HepG2 (cell line): ENCODE data around the gene NR2F6. TPM values are rescaled to one million over a fixed set of nuclear protein-coding genes. Genes with fewer than 3 reads are reported as not detected.
A peak's percentile ranks its signal among the peaks of the same experiment; 100 is the strongest.

Experiments used
- ATAC-seq: fragments of 200-7000 bp; cut with Tn5 transposase; 3 replicates; pipeline ENCODE4 v1.9.1; 2020; ENCODE audit warnings: mild to moderate bottlenecking, moderate library complexity
- BruUV-seq: library from RNA; stranded (reverse); fragments of 400-500 nt; replicated peaks from 2 replicates; lab custom pipeline; 2021; lab: Mats Ljungman, UMichigan
- CTCF ChIA-PET: fragments of 300-600 bp; formaldehyde crosslinking; extraction: SDS; loops from one replicate; lab custom pipeline; 2021; ENCODE audit warnings: low total read pairs, inconsistent platforms, low intra/inter-chr PET ratio; lab: Yijun Ruan, JAX
- POLR2A ChIA-PET: fragments of 350-600 bp; sonication (Branson Sonifier 250); formaldehyde crosslinking; loops from one replicate; lab custom pipeline; 2020; ENCODE audit warnings: antibody characterized with exemption, inconsistent platforms; lab: Yijun Ruan, JAX
- DNase-seq: peaks from one replicate; pipeline ENCODE4 v3.0.0-alpha.2; 2015; ENCODE audit warnings: low spot score
- FAIRE-seq: peaks from 3 replicates; lab custom pipeline; 2011; peaks lifted over from hg19 to GRCh38; lab: Jason Lieb, UNC
- H2AFZ ChIP-seq: one replicate; pipeline ENCODE4 v1.6.1; 2011; ENCODE audit warnings: low read length, inconsistent platforms
- H3K27ac ChIP-seq: fragments of 300-600 bp; 3 replicates; pipeline ENCODE4 v1.8.0; 2011; ENCODE audit warnings: mixed run types, mild to moderate bottlenecking, mixed read lengths, low read length, inconsistent platforms; ENCODE audit not compliant: insufficient read depth; ENCODE audit errors: extremely low read length
- H3K27me3 ChIP-seq, 2 experiments: fragments of 200-600 bp in 1 of 2; 2 replicates in 1 of 2; 3 replicates in 1 of 2; pipeline versions ENCODE4 v1.6.0 to v1.8.0; 2011; ENCODE audit warnings: low read length in 2 of 2, mild to moderate bottlenecking in 2 of 2, moderate library complexity in 2 of 2, inconsistent platforms in 1 of 2; ENCODE audit not compliant: insufficient read depth in 2 of 2, control insufficient read depth in 1 of 2
- H3K36me3 ChIP-seq, 2 experiments: fragments of 200-600 bp in 1 of 2; replicated peaks in 1 of 2; 2 replicates in 1 of 2; 3 replicates in 1 of 2; pipeline versions ENCODE4 v1.5.1 to v1.8.0; 2011; ENCODE audit warnings: low read length in 2 of 2, inconsistent platforms in 1 of 2; ENCODE audit not compliant: insufficient read depth in 2 of 2, control insufficient read depth in 1 of 2
- H3K4me1 ChIP-seq: 2 replicates; pipeline ENCODE4 v1.5.1; 2012; ENCODE audit warnings: low read length, inconsistent platforms; ENCODE audit not compliant: insufficient read depth
- H3K4me2 ChIP-seq: 2 replicates; pipeline ENCODE4 v1.6.0; 2011; ENCODE audit warnings: low read depth, low read length, inconsistent platforms
- H3K4me3 ChIP-seq, 3 experiments: fragments of 200-600 bp in 1 of 3; sonication (generic), shearing (Covaris generic) in 1 of 3; replicated peaks in 1 of 3; 2 replicates each; pipeline ENCODE4 v1.5.1; 2011 to 2016; ENCODE audit warnings: low read length in 3 of 3, inconsistent platforms in 2 of 3, low read depth in 2 of 3, mild to moderate bottlenecking in 2 of 3, control low read depth in 1 of 3, mixed read lengths in 1 of 3; ENCODE audit not compliant: insufficient read depth in 1 of 3
- H3K79me2 ChIP-seq: one replicate; pipeline ENCODE4 v1.6.1; 2011; ENCODE audit warnings: low read length, inconsistent platforms; ENCODE audit not compliant: insufficient read depth
- H3K9ac ChIP-seq: 2 replicates; pipeline ENCODE4 v1.6.0; 2011; ENCODE audit warnings: mild to moderate bottlenecking, low read depth, low read length, inconsistent platforms; ENCODE audit not compliant: insufficient read depth
- H3K9me3 ChIP-seq: 2 replicates; pipeline ENCODE4 v1.5.1; 2012; ENCODE audit warnings: mild to moderate bottlenecking, low read length
- H4K20me1 ChIP-seq: 2 replicates; pipeline ENCODE4 v1.6.0; 2011; ENCODE audit warnings: inconsistent platforms, mild to moderate bottlenecking, low read length, moderate library complexity; ENCODE audit not compliant: insufficient read depth
- CREM ChIP-seq, 2 experiments: sonication (generic) in 1 of 2; formaldehyde crosslinking in 1 of 2; IDR thresholded peaks; 2 replicates each; pipeline versions ENCODE4 v1.4.0 to v1.6.1; 2016 to 2020; ENCODE audit warnings: antibody characterized with exemption in 1 of 2, mild to moderate bottlenecking in 1 of 2, missing genetic modification reagents in 1 of 2
- KMT2B ChIP-seq: IDR thresholded peaks from 2 replicates; pipeline ENCODE4 v1.6.1; 2016; ENCODE audit warnings: missing genetic modification reagents, missing compliant biosample characterization
- MEF2D ChIP-seq: sonication (generic); formaldehyde crosslinking; IDR thresholded peaks from 2 replicates; pipeline ENCODE4 v1.5.1; 2020; ENCODE audit warnings: mild to moderate bottlenecking, missing genetic modification reagents
- NR2F2 ChIP-seq: IDR thresholded peaks from 2 replicates; pipeline ENCODE4 v1.6.1; 2012; ENCODE audit warnings: low read depth, inconsistent platforms, borderline replicate concordance
- NRL ChIP-seq: sonication (generic); formaldehyde crosslinking; IDR thresholded peaks from 2 replicates; pipeline ENCODE4 v1.5.0; 2020; ENCODE audit warnings: missing genetic modification reagents, mild to moderate bottlenecking, moderate library complexity, borderline replicate concordance
- RBAK ChIP-seq: sonication (generic); formaldehyde crosslinking; IDR thresholded peaks from 2 replicates; pipeline ENCODE4 v1.5.1; 2020; ENCODE audit warnings: mild to moderate bottlenecking, missing genetic modification reagents
- TEAD2 ChIP-seq: sonication (generic); formaldehyde crosslinking; IDR thresholded peaks from 2 replicates; pipeline ENCODE4 v1.9.0; 2021; ENCODE audit warnings: missing genetic modification reagents
- ZFYVE20 ChIP-seq: sonication (generic); formaldehyde crosslinking; IDR thresholded peaks from 2 replicates; pipeline ENCODE4 v1.8.0; 2023; ENCODE audit warnings: low read depth, mild to moderate bottlenecking, moderate library complexity, missing genetic modification reagents, borderline replicate concordance
- ZMYM2 ChIP-seq: sonication (generic); formaldehyde crosslinking; IDR thresholded peaks from 2 replicates; pipeline ENCODE4 v1.8.0; 2022; ENCODE audit warnings: mild to moderate bottlenecking, missing genetic modification reagents
- ZNF263 ChIP-seq: sonication (generic); formaldehyde crosslinking; IDR thresholded peaks from 2 replicates; pipeline ENCODE4 v1.4.0; 2020; ENCODE audit warnings: missing genetic modification reagents
- ZNF431 ChIP-seq: sonication (generic); formaldehyde crosslinking; IDR thresholded peaks from 2 replicates; pipeline ENCODE4 v1.9.0; 2022; ENCODE audit warnings: missing genetic modification reagents, low read depth, mild to moderate bottlenecking, borderline replicate concordance
- ZNF570 ChIP-seq: sonication (generic); formaldehyde crosslinking; IDR thresholded peaks from 2 replicates; pipeline ENCODE4 v1.4.0; 2020; ENCODE audit warnings: mild to moderate bottlenecking, missing genetic modification reagents, borderline replicate concordance
- WGBS: methylation state at CpG from one replicate; pipeline ENCODE4 v1.1.6; 2017; ENCODE audit warnings: low lambda C conversion rate; 5-methylcytosine and 5-hydroxymethylcytosine counted together
- in situ Hi-C: cut with HindIII; loops from 2 replicates; pipeline ENCODE4 v1.10.0; 2017; ENCODE audit warnings: low pct_unique_long_range_greater_than_20kb; ENCODE audit not compliant: extremely low pct_ligation_motif_present
- intact Hi-C: fragments of 100-400 bp; cut with micrococcal nuclease; formaldehyde crosslinking; loops from one replicate; pipeline ENCODE4 v1.10.0; 2022; ENCODE audit not compliant: unreplicated experiment
- polyA plus RNA-seq, 8 experiments: library from polyadenylated mRNA; depleted of rRNA in 3 of 8; stranded (reverse) in 7 of 8; unstranded in 1 of 8; fragments of >200 nt; fragmentation: Illumina TruSeq in 4 of 8; extraction: Trizol in 4 of 8; gene quantifications; 2 replicates each; pipeline versions ENCODE4 v1.2.1 to v1.2.3, GENCODE V29; 2011 to 2016; ENCODE audit warnings: low read depth in 4 of 8, missing spikeins in 1 of 8, mixed read lengths in 1 of 8; ENCODE audit not compliant: insufficient read depth in 1 of 8
- total RNA-seq, 5 experiments: library from RNA; depleted of rRNA; stranded (reverse); fragments of >200 nt; fragmentation: Illumina TruSeq; extraction: Trizol; gene quantifications; 2 replicates each; pipeline ENCODE4 v1.2.3, GENCODE V29; 2016; ENCODE audit warnings: low read depth in 1 of 5
- TF ChIP-seq, protein P1 (sequence below): sonication (generic); formaldehyde crosslinking; conservative IDR thresholded peaks from 2 replicates; pipeline ENCODE4 v1.4.0; 2020; ENCODE audit warnings: missing genetic modification reagents
- TF ChIP-seq, protein P2 (sequence below): sonication (generic); formaldehyde crosslinking; IDR thresholded peaks from 2 replicates; pipeline ENCODE4 v1.5.0; 2020; ENCODE audit warnings: missing genetic modification reagents
- TF ChIP-seq, protein P3 (sequence below): sonication (generic); formaldehyde crosslinking; IDR thresholded peaks from 2 replicates; pipeline ENCODE4 v1.4.0; 2020; ENCODE audit warnings: missing genetic modification reagents, mild to moderate bottlenecking, borderline replicate concordance
- TF ChIP-seq, protein P4 (sequence below): sonication (generic); formaldehyde crosslinking; conservative IDR thresholded peaks from 2 replicates; pipeline ENCODE4 v1.8.1; 2023; ENCODE audit warnings: missing genetic modification reagents

NR2F6 gene
- total and polyA plus RNA-seq, 2 of the 13 experiments (the other 11 are each of a cell fraction or from before 2014, with no cell fraction given) = 30.9 to 72.4 TPM

DNA sequence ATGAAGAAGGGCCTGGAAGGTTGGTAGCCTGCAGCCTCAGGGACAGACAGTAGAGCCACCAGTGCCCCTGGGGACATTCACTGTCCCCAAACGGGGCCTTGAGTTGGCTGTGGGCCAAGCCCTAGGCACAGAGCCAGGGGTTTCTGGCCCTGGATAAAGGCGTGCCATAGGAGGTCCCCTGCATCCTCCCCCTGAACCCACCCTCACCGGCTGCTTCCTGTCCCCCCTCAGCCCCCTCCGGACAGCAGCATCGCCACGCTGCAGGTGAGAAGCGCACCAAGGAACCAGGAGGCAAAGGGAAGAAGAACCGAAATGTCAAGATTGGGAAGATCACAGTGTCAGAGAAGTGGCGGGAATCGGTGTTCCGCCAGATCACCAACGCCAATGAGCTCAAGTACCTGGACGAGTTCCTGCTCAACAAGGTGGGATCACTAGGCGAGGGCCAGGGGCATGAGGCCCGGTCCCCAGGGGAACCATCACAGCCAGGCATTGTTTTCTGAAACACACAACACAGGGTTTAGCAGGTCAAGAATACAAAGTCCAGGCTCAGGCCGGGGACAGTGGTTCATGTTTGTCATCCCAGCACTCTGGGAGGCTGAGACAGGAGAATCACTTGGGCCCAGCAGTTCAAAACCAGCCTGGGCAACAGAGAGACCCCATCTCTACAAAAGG lies 45.2 kb downstream of the NR2F6 start:
- no peak overlapping the region; a peak in 1 of 6 replicates for H3K4me3 ChIP-seq
- ATAC-seq (peak; percentile 76), FAIRE-seq (peak; percentile 87), DNase-seq (peak; percentile 82)
- peak overlapping the region; percentile 81 for H3K27ac ChIP-seq
- peak overlapping the region; percentile 46 for H3K4me2 ChIP-seq
- no peaks in the 10 kb centered on the region for H3K79me2 ChIP-seq
- POLR2A ChIA-PET = interaction anchor here (1.0 to 1.8 kb wide), 4 partner anchors 15 to 66 kb away, joined by 3 to 5 read pairs (median 4); partner anchors contain the start of genes BABAM1 and OCEL1
- intact Hi-C loops (no loop called here), in situ Hi-C loops (loop anchor here (5.0 kb wide), 1 partner anchor 82 kb away; the partner anchor contains the start of gene ANKLE1)
- H3K4me1 ChIP-seq = peaks cover 21% of the 10 kb centered on the region
- no peaks in the 10 kb centered on the region for H3K9me3 ChIP-seq
- no TSS peak for BruUV-seq
- no peaks in the 10 kb centered on the region for H4K20me1 ChIP-seq
- H3K36me3 ChIP-seq = peaks cover 3 to 11% of the 10 kb centered on the region in 2 experiments; a peak in 4 of 5 replicates
- CTCF ChIA-PET = no interaction called here
- 59% methylated on average over 13 of the region's 16 CpGs for WGBS
- no peak overlapping the region for H2AFZ ChIP-seq
- no peaks in the 10 kb centered on the region for H3K27me3 ChIP-seq
- peak overlapping the region; percentile 50 for H3K9ac ChIP-seq
- TF ChIP-seq ZFYVE20 (CRISPR knock-in tag) (no peak), KMT2B (CRISPR knock-in tag) (no peak), CREM (IDR thresholded peaks at IDR 0.05) (0 out of 2 replicates have a peak, but pooled peaks have one; percentile 35), CREM (CRISPR knock-in tag; IDR thresholded peaks at IDR 0.05) (no peak), ZNF570 (no peak), ZNF431 (no peak), TEAD2 (no peak), ZNF263 (no peak), NRL (CRISPR knock-in tag) (peak; percentile 43; the same call in 1 of the 2 replicates), MEF2D (CRISPR knock-in tag) (peak; percentile 41; the same call in 1 of the 2 replicates), NR2F2 (peak; percentile 65; the same call in 1 of the 2 replicates), ZMYM2 (CRISPR knock-in tag) (peak; percentile 97), RBAK (no peak)
- TF ChIP-seq, protein P1, sequence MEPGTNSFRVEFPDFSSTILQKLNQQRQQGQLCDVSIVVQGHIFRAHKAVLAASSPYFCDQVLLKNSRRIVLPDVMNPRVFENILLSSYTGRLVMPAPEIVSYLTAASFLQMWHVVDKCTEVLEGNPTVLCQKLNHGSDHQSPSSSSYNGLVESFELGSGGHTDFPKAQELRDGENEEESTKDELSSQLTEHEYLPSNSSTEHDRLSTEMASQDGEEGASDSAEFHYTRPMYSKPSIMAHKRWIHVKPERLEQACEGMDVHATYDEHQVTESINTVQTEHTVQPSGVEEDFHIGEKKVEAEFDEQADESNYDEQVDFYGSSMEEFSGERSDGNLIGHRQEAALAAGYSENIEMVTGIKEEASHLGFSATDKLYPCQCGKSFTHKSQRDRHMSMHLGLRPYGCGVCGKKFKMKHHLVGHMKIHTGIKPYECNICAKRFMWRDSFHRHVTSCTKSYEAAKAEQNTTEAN (CRISPR knock-in tag) = no peak
- TF ChIP-seq, protein P2, sequence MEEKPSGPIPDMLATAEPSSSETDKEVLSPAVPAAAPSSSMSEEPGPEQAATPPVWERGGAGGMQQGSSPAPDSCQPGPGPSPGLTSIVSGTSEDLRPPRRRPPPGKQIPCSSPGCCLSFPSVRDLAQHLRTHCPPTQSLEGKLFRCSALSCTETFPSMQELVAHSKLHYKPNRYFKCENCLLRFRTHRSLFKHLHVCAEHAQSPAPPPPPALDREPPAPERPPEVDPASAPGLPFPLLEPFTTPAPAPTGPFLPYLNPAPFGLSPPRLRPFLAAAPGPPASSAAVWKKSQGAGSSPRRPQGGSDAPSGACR = 0 out of 2 replicates have a peak, but pooled peaks have one; percentile 29
- TF ChIP-seq, protein P3, sequence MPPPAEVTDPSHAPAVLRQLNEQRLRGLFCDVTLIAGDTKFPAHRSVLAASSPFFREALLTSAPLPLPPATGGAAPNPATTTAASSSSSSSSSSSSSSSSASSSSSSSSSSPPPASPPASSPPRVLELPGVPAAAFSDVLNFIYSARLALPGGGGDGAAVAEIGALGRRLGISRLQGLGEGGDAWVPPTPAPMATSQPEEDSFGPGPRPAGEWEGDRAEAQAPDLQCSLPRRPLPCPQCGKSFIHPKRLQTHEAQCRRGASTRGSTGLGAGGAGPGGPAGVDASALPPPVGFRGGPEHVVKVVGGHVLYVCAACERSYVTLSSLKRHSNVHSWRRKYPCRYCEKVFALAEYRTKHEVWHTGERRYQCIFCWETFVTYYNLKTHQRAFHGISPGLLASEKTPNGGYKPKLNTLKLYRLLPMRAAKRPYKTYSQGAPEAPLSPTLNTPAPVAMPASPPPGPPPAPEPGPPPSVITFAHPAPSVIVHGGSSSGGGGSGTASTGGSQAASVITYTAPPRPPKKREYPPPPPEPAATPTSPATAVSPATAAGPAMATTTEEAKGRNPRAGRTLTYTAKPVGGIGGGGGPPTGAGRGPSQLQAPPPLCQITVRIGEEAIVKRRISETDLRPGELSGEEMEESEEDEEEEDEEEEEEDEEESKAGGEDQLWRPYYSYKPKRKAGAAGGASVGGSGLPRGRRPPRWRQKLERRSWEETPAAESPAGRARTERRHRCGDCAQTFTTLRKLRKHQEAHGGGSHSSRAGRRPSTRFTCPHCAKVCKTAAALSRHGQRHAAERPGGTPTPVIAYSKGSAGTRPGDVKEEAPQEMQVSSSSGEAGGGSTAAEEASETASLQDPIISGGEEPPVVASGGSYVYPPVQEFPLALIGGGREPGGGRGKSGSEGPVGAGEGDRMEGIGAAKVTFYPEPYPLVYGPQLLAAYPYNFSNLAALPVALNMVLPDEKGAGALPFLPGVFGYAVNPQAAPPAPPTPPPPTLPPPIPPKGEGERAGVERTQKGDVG (CRISPR knock-in tag) = peak; percentile 98; the same call in 1 of the 2 replicates
- TF ChIP-seq, protein P4, sequence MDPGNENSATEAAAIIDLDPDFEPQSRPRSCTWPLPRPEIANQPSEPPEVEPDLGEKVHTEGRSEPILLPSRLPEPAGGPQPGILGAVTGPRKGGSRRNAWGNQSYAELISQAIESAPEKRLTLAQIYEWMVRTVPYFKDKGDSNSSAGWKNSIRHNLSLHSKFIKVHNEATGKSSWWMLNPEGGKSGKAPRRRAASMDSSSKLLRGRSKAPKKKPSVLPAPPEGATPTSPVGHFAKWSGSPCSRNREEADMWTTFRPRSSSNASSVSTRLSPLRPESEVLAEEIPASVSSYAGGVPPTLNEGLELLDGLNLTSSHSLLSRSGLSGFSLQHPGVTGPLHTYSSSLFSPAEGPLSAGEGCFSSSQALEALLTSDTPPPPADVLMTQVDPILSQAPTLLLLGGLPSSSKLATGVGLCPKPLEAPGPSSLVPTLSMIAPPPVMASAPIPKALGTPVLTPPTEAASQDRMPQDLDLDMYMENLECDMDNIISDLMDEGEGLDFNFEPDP (CRISPR knock-in tag) = no peak
